ENCODE measurements around the gene DSCAM. TPM values are rescaled to one million over a fixed set of nuclear protein-coding genes. Genes with fewer than 3 reads are reported as not detected.
"Not testable (repeated sequence)": the region's sequence is repeated elsewhere in the genome, so short reads cannot be mapped to it uniquely, and the experiment has no call there.

DSCAM gene
- total RNA-seq, 4 donors from 2014 or later, result 0.03 TPM; not detected in 3

DNA sequence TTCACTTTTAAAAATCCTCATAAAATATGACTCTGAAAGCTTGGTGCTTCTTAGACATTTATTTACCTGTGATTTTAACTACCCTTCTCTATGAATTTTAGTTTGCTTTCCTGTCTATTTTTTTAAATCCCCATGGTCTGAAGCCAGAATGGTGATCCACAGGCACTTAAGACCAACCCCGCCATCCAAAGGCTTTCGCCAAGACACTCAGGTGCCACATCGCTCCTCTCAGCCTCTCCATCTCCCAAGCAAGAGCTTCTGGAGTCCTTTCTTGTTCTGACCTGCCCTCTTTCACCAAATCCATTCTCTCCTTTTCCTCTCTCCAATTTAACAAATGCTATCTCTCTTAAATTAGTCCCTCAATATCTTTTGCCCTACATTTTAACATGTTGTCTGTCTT, 515.2 kb downstream of the DSCAM start:
- Histone ChIP-seq H3K4me3 (no peak overlapping the region), H3K36me3 (no peaks in the 10 kb centered on the region), H3K4me1 (no peaks in the 10 kb centered on the region), H3K9me3 (no peaks in the 10 kb centered on the region), H3K27ac (no peak overlapping the region), H3K27me3 (no peaks in the 10 kb centered on the region)
- in situ Hi-C loops (cut with MboI; ENCODE audit: low sequenced_read_pairs in 4 of 4) (no loop called here), intact Hi-C loops (cut with DNase I; ENCODE audit: low total_unique reads) (no loop called here)
- DNase-seq, result no peak
- TF ChIP-seq, protein P1, sequence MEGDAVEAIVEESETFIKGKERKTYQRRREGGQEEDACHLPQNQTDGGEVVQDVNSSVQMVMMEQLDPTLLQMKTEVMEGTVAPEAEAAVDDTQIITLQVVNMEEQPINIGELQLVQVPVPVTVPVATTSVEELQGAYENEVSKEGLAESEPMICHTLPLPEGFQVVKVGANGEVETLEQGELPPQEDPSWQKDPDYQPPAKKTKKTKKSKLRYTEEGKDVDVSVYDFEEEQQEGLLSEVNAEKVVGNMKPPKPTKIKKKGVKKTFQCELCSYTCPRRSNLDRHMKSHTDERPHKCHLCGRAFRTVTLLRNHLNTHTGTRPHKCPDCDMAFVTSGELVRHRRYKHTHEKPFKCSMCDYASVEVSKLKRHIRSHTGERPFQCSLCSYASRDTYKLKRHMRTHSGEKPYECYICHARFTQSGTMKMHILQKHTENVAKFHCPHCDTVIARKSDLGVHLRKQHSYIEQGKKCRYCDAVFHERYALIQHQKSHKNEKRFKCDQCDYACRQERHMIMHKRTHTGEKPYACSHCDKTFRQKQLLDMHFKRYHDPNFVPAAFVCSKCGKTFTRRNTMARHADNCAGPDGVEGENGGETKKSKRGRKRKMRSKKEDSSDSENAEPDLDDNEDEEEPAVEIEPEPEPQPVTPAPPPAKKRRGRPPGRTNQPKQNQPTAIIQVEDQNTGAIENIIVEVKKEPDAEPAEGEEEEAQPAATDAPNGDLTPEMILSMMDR (IDR thresholded peaks at IDR 0.05 in 4 of 5, conservative IDR thresholded peaks at IDR 0.05 in 1 of 5), result no peak
- TF ChIP-seq POLR2A (IDR thresholded peaks at IDR 0.05), result no peak
- no peak for ATAC-seq

DNA sequence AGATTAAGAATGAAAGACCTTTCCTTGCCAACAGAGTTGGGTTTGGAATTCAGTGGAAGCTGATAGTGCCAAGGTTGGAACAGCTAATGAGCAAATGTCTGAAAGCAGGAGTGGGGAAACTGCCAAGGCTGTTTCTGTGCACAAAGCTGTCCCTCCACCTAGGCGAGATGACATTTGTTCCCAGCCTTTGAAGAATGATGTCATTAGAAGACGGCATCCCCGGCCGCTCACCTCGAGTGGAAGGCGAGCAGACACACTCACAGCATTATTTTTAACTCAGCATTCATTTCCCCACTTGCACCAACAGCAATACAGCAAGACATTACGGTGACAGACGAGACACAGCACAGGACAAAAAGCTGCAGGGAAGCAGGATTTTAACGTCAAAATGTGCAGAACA, 515.8 kb downstream of the DSCAM start:
- in situ Hi-C loops (cut with MboI; ENCODE audit: low sequenced_read_pairs in 4 of 4) (no loop called here), intact Hi-C loops (cut with DNase I; ENCODE audit: low total_unique reads) (no loop called here)
- ATAC-seq (no peak), DNase-seq (no peak)
- Histone ChIP-seq H3K36me3 (no peaks in the 10 kb centered on the region), H3K4me1 (no peaks in the 10 kb centered on the region), H3K27ac (no peak overlapping the region), H3K9me3 (no peaks in the 10 kb centered on the region), H3K27me3 (no peaks in the 10 kb centered on the region), H3K4me3 (no peak overlapping the region)
- TF ChIP-seq, protein P1 (IDR thresholded peaks at IDR 0.05 in 4 of 5, conservative IDR thresholded peaks at IDR 0.05 in 1 of 5), result no peak
- TF ChIP-seq POLR2A (IDR thresholded peaks at IDR 0.05), result no peak

GRCh38 chr21:40324389-40324788, 522.6 kb downstream of the DSCAM start:
- H3K27ac ChIP-seq, result no peak overlapping the region
- no peak overlapping the region for H3K4me3 ChIP-seq
- no peak for TF ChIP-seq POLR2A (IDR thresholded peaks at IDR 0.05)
- TF ChIP-seq, protein P1 (IDR thresholded peaks at IDR 0.05 in 4 of 5, conservative IDR thresholded peaks at IDR 0.05 in 1 of 5), result no peak
- H3K27me3 ChIP-seq, result no peaks in the 10 kb centered on the region
- intact Hi-C loops (cut with DNase I; ENCODE audit: low total_unique reads) (no loop called here), in situ Hi-C loops (cut with MboI; ENCODE audit: low sequenced_read_pairs in 4 of 4) (no loop called here)
- DNase-seq, result no peak
- H3K4me1 ChIP-seq, result no peaks in the 10 kb centered on the region
- no peak for ATAC-seq
- no peaks in the 10 kb centered on the region for H3K36me3 ChIP-seq
- H3K9me3 ChIP-seq, result no peaks in the 10 kb centered on the region

DNA sequence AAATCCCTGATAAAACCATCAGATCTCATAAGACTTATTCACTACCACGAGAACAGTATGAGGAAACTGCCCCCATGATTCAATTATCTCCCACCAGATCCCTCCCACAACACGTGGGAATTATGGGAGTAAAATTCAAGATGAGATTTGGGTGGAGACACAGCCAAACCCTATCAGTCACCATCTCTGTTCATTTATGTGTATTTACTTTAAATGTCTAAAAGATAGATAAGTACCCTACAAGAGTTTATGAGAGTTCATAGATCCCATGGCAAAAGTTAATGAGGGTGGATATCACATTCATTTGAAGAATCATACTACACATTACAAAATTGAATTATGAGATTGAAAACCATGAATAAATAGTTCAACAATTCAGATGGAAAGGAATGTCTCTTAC, 526.2 kb downstream of the DSCAM start:
- DNase-seq; H3K4me3 ChIP-seq; in situ Hi-C loops (cut with MboI; ENCODE audit: low sequenced_read_pairs in 4 of 4); H3K4me1 ChIP-seq; intact Hi-C loops (cut with DNase I; ENCODE audit: low total_unique reads); H3K9me3 ChIP-seq; ATAC-seq; H3K27ac ChIP-seq; H3K27me3 ChIP-seq; H3K36me3 ChIP-seq: not testable (repeated sequence)

- Histone ChIP-seq H3K4me1 (no peaks in the 10 kb centered on the region), H3K27me3 (no peaks in the 10 kb centered on the region), H3K27ac (no peak overlapping the region), H3K9me3 (no peaks in the 10 kb centered on the region), H3K36me3 (no peaks in the 10 kb centered on the region), H3K4me3 (no peak overlapping the region)
- no peak for DNase-seq
- TF ChIP-seq, protein P1 (IDR thresholded peaks at IDR 0.05 in 4 of 5, conservative IDR thresholded peaks at IDR 0.05 in 1 of 5), result no peak
- TF ChIP-seq POLR2A (IDR thresholded peaks at IDR 0.05), result no peak
- ATAC-seq, result no peak
- in situ Hi-C loops (cut with MboI; ENCODE audit: low sequenced_read_pairs in 4 of 4) (no loop called here), intact Hi-C loops (cut with DNase I; ENCODE audit: low total_unique reads) (no loop called here)
Observed at GRCh38 chr21:40318371-40318770, 528.6 kb downstream of the DSCAM start.
